ENCODE data around the gene CPA1.

The CPA1 gene

DNA sequence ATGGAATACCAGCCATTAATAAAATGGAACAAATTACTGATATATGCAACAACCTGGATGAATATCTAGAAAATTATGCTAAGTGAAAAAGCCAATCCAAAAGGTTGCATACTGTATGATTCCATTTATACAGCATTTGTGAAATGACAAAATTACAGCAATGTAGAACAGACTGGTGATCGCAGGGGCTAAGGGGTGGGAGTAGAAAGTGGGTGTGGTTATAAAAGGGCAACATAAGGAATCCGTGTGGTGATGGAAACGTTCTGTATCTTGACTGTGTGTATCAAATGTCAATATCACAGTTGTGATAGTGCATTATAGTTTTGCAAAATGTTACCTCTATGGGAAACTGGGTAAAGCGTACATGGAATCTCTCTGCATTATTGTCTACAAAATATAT lies 45.5 kb downstream of the CPA1 start:
- no peak for DNase-seq (ENCODE audit: low read depth in 2 of 3, low spot score in 2 of 3)

DNA sequence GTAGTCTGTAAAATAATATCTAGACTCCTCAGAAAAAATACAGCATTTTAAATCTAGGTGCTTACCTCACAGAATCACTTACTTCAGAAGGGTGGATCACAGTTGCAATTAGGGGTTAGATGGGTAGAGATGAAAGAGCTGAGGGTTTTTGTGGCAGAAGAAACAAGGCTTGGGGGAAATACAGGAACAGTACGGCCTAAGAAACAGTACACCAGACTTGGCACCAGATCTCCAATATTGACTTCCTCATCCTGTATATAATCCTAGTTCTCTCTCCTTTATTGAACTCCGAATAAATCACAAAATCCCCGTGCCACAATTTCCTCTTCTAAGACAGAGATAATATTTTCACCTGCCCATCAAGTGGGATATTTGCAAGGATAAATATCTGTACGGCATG lies 46.3 kb downstream of the CPA1 start:
- no peak for DNase-seq (ENCODE audit: low read depth in 2 of 3, low spot score in 2 of 3)

- DNase-seq (ENCODE audit: low read depth in 2 of 3, low spot score in 2 of 3) = no peak
Measured at GRCh38 chr7:130429019-130429418, 48.7 kb downstream of the CPA1 start.

DNA sequence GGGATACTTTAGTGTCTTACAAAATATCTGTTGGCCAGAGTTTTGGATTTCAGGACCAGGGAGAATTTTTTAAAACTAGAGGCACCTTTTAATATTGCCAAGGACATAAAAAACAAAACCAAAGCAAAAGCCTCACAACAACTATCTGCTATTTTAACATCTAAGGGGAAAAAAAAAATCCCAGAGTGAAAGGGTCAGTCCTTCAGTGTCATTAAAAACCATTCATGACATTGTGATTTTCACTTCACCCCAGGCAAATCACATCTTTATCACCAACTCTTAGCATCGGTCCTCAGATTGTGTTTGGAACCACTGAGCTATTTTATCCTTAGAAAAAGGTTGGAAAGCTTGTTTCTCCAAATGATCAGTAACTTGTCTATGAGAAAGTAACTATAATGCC lies 49.8 kb downstream of the CPA1 start:
- DNase-seq (ENCODE audit: low read depth in 2 of 3, low spot score in 2 of 3) = no peak

DNA sequence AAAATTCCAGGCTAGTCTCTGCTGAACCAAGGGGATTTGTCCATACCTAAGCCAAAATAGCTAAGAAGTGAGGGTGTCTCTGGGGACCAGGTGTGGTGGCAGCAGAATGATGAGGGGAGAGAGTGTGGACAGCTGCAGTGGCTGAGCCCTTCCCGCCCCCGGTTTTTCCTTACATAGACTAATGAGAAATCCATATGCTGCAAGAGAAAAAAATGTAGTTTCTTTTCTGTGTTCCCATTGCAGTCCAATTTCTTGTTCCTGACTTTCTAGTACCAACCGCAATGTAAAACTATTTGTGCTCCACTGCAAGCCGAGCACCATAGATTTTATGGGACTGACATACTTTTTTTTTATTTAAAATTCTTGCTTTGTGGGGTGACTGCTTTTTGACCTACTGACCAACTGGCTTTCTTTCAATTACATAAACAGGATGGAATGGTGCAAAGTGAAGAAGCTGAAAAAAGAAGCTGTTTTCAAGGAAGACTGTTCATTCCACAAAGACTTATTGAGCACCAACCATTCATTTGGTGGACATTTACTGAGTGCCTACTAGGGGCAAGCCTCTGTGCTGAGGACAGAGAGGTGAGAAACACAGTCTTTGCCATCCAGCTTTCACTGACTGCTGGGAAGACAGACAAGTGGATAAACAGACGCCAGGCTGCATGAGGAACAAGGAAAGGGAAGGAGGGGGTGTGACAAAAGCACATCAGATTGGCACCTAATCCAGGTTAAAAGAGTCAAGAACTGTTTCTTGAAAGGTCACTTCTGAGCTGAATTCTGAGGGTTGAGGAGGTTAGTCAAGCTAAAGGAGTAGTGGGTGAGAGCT lies 50.8 kb downstream of the CPA1 start:
- no peak for DNase-seq (ENCODE audit: low read depth in 2 of 3, low spot score in 2 of 3)

DNA sequence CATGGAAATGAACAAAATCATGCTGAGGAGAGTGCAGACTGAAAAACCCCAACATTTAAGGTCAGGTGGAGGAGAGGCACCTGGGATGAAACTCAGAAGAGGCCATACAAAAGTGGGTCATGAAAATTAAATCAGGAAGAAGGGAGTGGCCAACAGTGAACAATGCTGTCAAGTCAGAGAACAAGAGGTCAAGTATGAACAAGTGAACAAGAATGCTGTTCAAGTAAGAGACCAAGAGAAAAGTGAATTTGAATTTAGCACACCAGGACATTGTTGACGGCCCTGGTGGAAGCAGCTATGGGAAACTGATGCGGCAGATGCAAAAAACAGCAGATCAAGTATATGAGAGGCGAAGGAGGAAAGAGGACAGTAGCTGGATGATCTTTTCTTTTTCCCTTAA lies 52.6 kb downstream of the CPA1 start:
- DNase-seq (ENCODE audit: low read depth in 2 of 3, low spot score in 2 of 3) = no peak

GRCh38 chr7:130433301-130433700 lies 53.0 kb downstream of the CPA1 start:
- no peak for DNase-seq (ENCODE audit: low read depth in 2 of 3, low spot score in 2 of 3)

- no peak for DNase-seq (ENCODE audit: low read depth in 2 of 3, low spot score in 2 of 3)
Measured at GRCh38 chr7:130435311-130435854, 55.1 kb downstream of the CPA1 start.

DNA sequence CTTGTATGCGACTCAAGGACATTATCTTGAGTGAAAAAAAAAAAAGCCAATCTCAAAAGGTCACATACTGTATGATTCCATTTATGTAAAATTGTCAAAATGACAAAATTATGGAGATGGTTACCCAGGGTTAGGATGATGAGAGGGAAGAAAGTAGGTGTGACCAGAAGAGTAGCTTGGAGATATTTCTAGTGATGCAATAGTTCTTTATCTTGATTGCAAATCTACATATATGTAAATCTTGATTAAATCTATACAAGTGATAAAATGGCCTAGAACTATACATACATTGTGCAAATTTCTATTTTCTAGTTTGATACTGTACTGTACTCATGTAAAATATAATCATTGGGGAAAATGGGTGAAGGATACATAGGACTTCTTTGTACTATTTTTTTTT lies 56.0 kb downstream of the CPA1 start:
- no peak for DNase-seq (ENCODE audit: low read depth in 2 of 3, low spot score in 2 of 3)
